ENCODE measurements around the gene TGM5.

- TF ChIP-seq CTCF (IDR thresholded peaks at IDR 0.05) (no peak), POLR2A (IDR thresholded peaks at IDR 0.05) (no peak)
Measured at GRCh38 chr15:43292375-43293078, 25.8 kb upstream of the TGM5 start.

All from upper lobe of left lung (tissue), 4 donors.